ACC112 (cell line): ENCODE data around the gene INKA2.

Experiments
- H2AFZ ChIP-seq: fragments of 200-600 bp; sonication (generic); one replicate; pipeline ENCODE4 v1.6.0; 2017; ENCODE audit warnings: antibody characterized with exemption, low read length; ENCODE audit not compliant: unreplicated experiment
- H3K27ac ChIP-seq: fragments of 200-600 bp; sonication (generic); 2 replicates; pipeline ENCODE4 v1.5.1; 2014; ENCODE audit warnings: low read depth, mild to moderate bottlenecking, antibody characterized with exemption, low read length, moderate library complexity
- H3K27me3 ChIP-seq: fragments of 200-600 bp; sonication (generic); 2 replicates; pipeline ENCODE4 v1.6.1; 2014; ENCODE audit warnings: mild to moderate bottlenecking, antibody characterized with exemption, low read length, moderate library complexity, mixed read lengths; ENCODE audit not compliant: insufficient read depth
- H3K36me3 ChIP-seq: fragments of 200-600 bp; sonication (generic); 2 replicates; pipeline ENCODE4 v1.6.1; 2016; ENCODE audit warnings: mild to moderate bottlenecking, antibody characterized with exemption, low read length, moderate library complexity, mixed read lengths; ENCODE audit not compliant: insufficient read depth
- H3K4me1 ChIP-seq: fragments of 200-600 bp; sonication (generic); one replicate; pipeline ENCODE4 v1.6.1; 2016; ENCODE audit warnings: low read length, mixed read lengths; ENCODE audit not compliant: insufficient read depth, unreplicated experiment, control insufficient read depth
- H3K4me3 ChIP-seq: fragments of 200-600 bp; sonication (generic); 2 replicates; pipeline ENCODE4 v1.5.1; 2014; ENCODE audit warnings: mild to moderate bottlenecking, low read depth, low read length
- H3K79me2 ChIP-seq: fragments of 200-600 bp; sonication (generic); one replicate; pipeline ENCODE4 v1.6.0; 2016; ENCODE audit warnings: low read length; ENCODE audit not compliant: control insufficient read depth, unreplicated experiment, insufficient read depth

INKA2 gene

DNA sequence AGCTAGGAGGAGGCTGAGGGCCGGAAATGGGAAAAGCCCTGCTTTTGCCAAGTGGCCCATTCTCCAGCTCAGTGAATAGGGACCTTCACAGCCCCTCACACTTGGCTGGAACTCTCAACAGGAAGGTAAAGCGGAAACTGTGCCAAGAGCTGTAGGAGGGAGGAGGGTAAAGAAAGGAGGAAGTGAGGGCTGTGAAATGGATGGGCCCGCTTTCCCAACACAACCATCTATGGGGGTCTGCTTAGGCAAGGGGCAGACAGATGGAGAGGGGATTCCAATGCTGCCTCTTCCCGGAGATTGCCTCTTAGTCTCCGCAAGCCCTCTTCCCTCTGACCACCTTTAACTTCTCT lies 5.2 kb downstream of the INKA2 start:
- H3K79me2 ChIP-seq = peaks cover 30% of the 10 kb centered on the region
- no peak overlapping the region for H2AFZ ChIP-seq
- H3K4me1 ChIP-seq = peaks cover 56% of the 10 kb centered on the region
- peak overlapping the region; percentile 92 for H3K27ac ChIP-seq
- no peaks in the 10 kb centered on the region for H3K36me3 ChIP-seq
- no peaks in the 10 kb centered on the region for H3K27me3 ChIP-seq
- H3K4me3 ChIP-seq = no peak overlapping the region; the same call in 1 of the 2 replicates

DNA sequence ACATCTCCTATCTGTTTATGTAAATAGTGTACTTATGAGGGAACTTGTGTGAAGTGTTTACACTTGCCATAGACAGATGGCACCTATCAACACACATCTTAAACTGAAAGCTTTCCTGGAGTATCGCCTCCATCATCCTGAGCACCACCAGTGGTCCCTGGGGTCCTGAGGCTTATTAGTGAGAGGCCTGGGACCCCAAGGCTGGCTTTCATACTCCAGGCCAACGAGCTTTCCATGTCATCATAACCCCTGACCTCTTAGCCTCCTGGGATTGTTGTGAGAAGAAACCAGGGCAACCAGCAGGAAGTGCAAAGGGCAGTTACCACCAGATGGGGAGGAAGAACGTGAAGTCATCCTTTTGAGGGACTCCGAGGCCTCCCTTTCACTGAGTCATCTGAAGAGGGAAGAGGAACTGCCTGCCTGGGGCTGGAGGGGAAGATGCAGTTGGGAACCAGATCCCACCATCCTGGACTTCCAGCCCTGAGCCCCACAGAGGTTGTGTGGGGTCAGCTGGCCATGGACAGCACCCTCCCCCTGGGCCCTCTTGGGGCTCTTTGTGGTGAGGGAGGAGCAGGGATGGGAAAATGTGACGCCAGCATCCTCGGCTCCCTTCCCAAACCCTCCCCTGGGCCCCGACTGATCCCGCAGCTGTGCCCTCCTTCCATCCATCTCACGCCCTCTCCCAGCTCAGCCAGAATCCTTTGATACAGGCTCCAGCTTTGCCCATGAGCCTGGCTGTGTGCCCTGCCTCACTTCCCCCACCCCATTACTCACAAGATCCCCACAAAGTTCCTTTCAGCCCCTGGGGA lies 5.8 kb downstream of the INKA2 start:
- Histone ChIP-seq H3K27ac (peak overlapping the region; percentile 92), H2AFZ (no peak overlapping the region), H3K27me3 (no peaks in the 10 kb centered on the region), H3K4me3 (no peak overlapping the region; the same call in 1 of the 2 replicates), H3K79me2 (peaks cover 30% of the 10 kb centered on the region), H3K4me1 (peaks cover 56% of the 10 kb centered on the region), H3K36me3 (no peaks in the 10 kb centered on the region)

DNA sequence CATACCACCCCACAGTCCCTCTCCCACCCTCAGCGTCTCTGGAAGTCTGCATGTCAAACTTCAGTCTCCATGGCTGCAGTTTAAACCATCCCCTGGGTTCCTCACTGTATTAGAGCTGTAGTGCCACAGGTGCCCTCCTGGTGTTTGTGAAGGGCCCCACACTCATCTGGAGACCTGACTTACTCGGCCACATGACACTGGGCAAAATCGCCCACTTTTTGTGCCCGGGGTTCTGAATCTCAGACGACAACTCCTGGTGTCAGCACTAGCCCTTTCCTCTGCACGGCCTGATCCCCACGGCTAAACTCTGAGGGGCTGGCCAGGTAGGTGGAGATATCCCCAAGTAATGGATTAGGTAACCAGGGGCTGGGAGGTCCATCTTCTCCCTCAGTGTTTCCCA lies 6.5 kb downstream of the INKA2 start:
- H3K27me3 ChIP-seq = no peaks in the 10 kb centered on the region
- H3K79me2 ChIP-seq = peaks cover 26% of the 10 kb centered on the region
- peaks cover 53% of the 10 kb centered on the region for H3K4me1 ChIP-seq
- H3K4me3 ChIP-seq = no peak overlapping the region
- no peak overlapping the region for H2AFZ ChIP-seq
- no peaks in the 10 kb centered on the region for H3K36me3 ChIP-seq
- H3K27ac ChIP-seq = peak overlapping the region; percentile 92

DNA sequence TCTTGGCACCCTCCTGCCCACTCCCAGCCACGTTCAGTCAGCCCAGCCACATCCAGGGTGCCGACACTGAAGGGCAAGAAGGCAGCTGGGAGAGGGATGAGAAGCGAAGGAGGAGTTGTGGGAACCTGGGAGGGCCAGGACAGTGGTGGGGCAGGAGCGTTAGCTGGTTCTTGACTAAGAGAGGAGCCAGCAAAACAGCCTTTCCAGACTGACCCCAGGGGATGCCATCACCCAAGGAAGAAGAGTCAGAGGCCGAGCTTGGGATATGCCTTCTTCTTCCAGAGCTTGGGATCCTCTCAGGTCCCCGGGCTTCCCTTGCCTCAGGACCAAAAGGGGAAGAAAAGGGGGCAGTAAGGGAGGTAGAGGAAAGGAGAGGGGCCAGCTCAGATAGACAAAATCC lies 7.2 kb downstream of the INKA2 start:
- Histone ChIP-seq H2AFZ (no peak overlapping the region), H3K27ac (no peak overlapping the region), H3K36me3 (no peaks in the 10 kb centered on the region), H3K4me3 (no peak overlapping the region), H3K27me3 (no peaks in the 10 kb centered on the region), H3K4me1 (peaks cover 45% of the 10 kb centered on the region), H3K79me2 (peaks cover 24% of the 10 kb centered on the region)

DNA sequence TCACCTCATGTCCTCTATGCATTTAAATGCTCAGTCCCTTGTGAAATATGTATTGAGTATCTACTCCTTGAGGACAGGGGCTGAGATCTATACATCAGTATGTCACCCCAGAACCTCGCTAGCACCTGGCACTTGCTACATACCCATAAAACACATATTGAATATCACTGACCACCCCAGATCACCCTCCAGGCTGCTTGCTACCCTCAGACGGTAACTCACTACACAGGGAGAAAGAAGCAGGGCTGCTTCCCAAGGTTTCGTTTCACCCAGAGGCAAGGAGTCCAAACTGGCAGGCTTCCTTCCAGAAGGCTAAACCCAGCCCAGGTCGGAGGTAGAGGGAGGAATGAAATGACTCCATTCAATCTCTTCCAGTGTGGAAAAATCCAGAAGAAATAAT lies 8.5 kb downstream of the INKA2 start:
- Histone ChIP-seq H3K36me3 (no peaks in the 10 kb centered on the region), H3K4me1 (peaks cover 33% of the 10 kb centered on the region), H3K4me3 (no peak overlapping the region), H3K79me2 (peaks cover 16% of the 10 kb centered on the region), H2AFZ (no peak overlapping the region), H3K27me3 (no peaks in the 10 kb centered on the region), H3K27ac (no peak overlapping the region)

DNA sequence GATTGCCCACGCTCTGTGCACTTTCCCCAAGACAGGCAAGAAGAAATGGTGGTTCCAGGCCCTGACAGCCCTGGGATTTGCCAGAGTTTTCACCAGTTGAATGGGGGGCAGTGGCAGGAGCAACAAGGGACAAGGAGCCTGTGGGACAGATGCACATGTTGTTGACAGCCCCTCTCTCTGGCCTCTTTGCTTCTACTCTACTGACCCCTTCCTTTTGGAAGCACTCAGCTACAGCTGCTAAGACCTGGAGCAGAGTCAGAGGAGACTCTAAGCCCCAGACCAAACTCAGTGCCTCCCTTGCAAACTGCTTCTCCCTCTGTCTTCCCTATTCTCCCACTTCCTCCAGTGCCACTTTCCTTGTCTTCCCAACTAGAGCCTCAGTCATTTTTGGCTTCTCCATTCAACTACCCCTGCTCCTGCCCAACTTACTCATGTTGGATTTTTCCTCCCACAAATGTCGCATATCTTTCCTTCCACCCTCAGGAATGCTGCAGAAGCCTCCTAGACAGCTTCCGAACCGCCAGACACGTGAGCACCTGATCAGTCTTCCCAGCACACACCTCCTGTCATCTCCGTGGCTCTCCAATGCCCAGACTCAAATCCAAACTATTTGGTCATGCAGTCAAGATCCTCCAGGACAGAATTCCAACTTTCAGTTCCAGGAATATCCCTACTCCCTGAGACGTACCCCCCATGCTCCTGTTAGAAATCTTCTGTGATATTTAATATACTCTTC lies 9.1 kb downstream of the INKA2 start:
- no peak overlapping the region for H2AFZ ChIP-seq
- peaks cover 14% of the 10 kb centered on the region for H3K79me2 ChIP-seq
- H3K4me3 ChIP-seq = no peak overlapping the region
- H3K4me1 ChIP-seq = peaks cover 27% of the 10 kb centered on the region
- no peaks in the 10 kb centered on the region for H3K36me3 ChIP-seq
- H3K27ac ChIP-seq = no peak overlapping the region
- no peaks in the 10 kb centered on the region for H3K27me3 ChIP-seq

DNA sequence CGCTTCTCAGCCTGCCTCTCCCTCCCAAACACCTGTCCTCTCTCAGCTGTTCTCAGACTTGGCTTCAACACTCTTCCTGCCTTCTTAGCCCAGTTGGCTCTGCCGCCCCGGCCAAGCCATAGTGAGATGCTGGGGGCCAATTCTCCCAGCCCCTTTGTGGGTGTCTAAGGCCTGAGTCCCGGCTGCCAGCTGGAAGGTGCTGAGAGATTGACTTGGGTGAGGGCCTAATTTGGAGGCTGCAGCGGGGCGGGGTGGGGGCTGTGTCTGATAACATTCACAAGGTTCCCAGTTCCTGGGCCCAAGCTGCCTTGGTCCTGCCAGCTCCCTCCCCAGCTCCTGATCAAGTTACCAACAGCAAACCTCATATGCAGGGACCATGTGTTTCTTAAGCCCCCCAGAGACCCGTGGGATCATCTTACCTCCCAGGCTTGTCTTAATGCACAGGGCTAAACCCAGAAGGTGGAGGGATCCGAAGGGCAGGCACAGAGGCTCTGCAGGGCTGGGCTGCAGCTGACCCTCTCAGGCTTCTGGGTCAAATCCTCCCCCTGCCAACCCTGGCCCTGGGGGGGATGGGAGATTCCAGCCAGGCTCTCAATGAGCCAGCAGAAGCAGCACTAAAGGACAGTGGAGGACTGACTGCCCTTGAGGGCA lies 9.8 kb downstream of the INKA2 start:
- Histone ChIP-seq H3K4me1 (peaks cover 19% of the 10 kb centered on the region), H3K79me2 (peaks cover 14% of the 10 kb centered on the region), H3K27me3 (no peaks in the 10 kb centered on the region), H3K27ac (no peak overlapping the region), H2AFZ (no peak overlapping the region), H3K36me3 (no peaks in the 10 kb centered on the region), H3K4me3 (no peak overlapping the region)

DNA sequence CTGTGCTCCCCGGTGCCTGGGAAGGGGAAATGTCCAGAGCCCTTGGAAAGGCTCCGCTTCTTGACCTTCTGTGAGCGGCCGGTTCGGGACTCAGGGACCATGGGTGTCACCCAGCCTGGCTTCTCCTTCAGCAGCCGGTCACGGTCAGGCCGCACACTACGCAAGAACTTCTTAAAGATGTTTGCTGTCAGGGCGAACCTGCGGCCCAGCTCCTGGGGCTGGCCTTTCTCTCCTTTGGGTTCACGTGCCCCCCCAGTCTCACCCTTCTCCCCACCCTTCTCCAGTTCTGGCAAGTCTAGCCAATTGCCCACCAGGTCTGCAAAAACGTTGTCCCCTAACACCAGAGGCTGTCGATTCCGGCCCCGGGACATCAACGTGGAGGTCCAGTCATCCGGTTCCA lies 12.1 kb downstream of the INKA2 start:
- Histone ChIP-seq H3K79me2 (peaks cover 4% of the 10 kb centered on the region), H2AFZ (no peak overlapping the region), H3K4me3 (no peak overlapping the region), H3K27me3 (no peaks in the 10 kb centered on the region), H3K27ac (no peak overlapping the region), H3K36me3 (no peaks in the 10 kb centered on the region), H3K4me1 (peaks cover 5% of the 10 kb centered on the region)

DNA sequence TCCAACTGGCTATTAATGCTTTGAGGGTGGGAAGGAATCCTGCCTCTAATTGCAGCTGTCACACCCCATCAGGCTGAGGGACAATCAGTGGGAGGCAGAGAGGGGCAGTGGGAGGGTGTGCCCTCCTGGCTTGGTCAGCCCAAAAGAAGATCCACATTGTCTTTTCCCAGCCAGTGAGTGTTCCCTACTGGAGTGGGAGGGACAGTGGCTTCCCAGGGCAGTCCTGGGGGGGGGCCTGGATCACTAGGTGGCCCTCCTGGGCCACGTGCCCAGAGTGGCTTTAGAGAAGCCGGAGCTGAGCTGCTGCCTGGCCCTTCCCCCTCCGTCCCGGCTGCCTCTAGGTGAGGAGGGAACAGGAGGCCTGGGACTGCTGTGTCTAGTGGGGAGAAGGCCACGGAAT lies 14.0 kb downstream of the INKA2 start:
- no peak overlapping the region for H2AFZ ChIP-seq
- H3K27me3 ChIP-seq = no peaks in the 10 kb centered on the region
- H3K27ac ChIP-seq = no peak overlapping the region
- H3K36me3 ChIP-seq = no peaks in the 10 kb centered on the region
- H3K4me3 ChIP-seq = no peak overlapping the region
- peaks cover 24% of the 10 kb centered on the region for H3K4me1 ChIP-seq
- no peaks in the 10 kb centered on the region for H3K79me2 ChIP-seq

DNA sequence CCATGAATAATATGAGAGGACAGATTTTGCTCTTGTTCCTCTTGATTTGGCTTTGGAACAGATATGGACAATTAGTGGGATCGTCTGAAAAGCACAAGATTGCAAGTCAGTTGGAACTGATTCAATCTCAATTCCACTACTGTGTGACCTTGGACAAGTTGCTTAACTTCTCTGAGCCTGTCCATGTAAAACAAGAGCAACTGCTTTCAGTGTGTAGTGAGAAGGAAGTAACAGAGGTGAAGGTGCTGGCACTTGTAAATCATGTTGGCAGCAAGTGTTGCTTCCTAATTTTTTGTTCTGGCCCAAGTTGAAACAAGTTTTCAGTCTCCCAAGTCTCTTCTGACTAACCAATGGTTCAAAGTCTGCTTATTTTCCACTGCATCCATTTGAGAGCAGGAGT lies 15.3 kb downstream of the INKA2 start:
- Histone ChIP-seq H3K36me3 (no peaks in the 10 kb centered on the region), H3K27ac (no peak overlapping the region), H3K79me2 (no peaks in the 10 kb centered on the region), H3K27me3 (no peaks in the 10 kb centered on the region), H3K4me3 (no peak overlapping the region), H2AFZ (no peak overlapping the region), H3K4me1 (peaks cover 28% of the 10 kb centered on the region)
